Mucosa of stomach (tissue), 1 donor: ENCODE data around the gene PIK3IP1.

ENCODE experiments used
- H3K27me3 ChIP-seq: one replicate; pipeline ENCODE4 v1.7.0; 2013; ENCODE audit warnings: mild to moderate bottlenecking, low read length; ENCODE audit not compliant: control insufficient read depth, insufficient read depth
- H3K36me3 ChIP-seq: one replicate; pipeline ENCODE4 v1.7.0; 2013; ENCODE audit warnings: low read length; ENCODE audit not compliant: control insufficient read depth, insufficient read depth
- H3K4me1 ChIP-seq: one replicate; pipeline ENCODE4 v1.7.0; 2013; ENCODE audit warnings: mild to moderate bottlenecking, low read length; ENCODE audit not compliant: control insufficient read depth, insufficient read depth
- H3K4me3 ChIP-seq: one replicate; pipeline ENCODE4 v1.7.0; 2013; ENCODE audit warnings: low read length
- H3K9ac ChIP-seq: one replicate; pipeline ENCODE4 v1.7.0; 2013; ENCODE audit warnings: mild to moderate bottlenecking, low read length, moderate library complexity
- H3K9me3 ChIP-seq: one replicate; pipeline ENCODE4 v1.7.0; 2013; ENCODE audit warnings: mild to moderate bottlenecking, low read length, moderate library complexity; ENCODE audit not compliant: control insufficient read depth
- donor health status: Pancreatic carcinoma.

PIK3IP1 gene

GRCh38 chr22:31274017-31274416, 18.3 kb downstream of the PIK3IP1 start:
- Histone ChIP-seq H3K9me3 (no peaks in the 10 kb centered on the region), H3K4me1 (peaks cover 7% of the 10 kb centered on the region), H3K36me3 (peaks cover 23% of the 10 kb centered on the region), H3K9ac (no peak overlapping the region), H3K4me3 (no peak overlapping the region), H3K27me3 (no peaks in the 10 kb centered on the region)

GRCh38 chr22:31272522-31273446, 19.5 kb downstream of the PIK3IP1 start:
- no peaks in the 10 kb centered on the region for H3K9me3 ChIP-seq
- peaks cover under 1% of the 10 kb centered on the region for H3K4me1 ChIP-seq
- no peaks in the 10 kb centered on the region for H3K27me3 ChIP-seq
- H3K4me3 ChIP-seq = no peak overlapping the region
- peaks cover 27% of the 10 kb centered on the region for H3K36me3 ChIP-seq
- peak overlapping the region; percentile 17 for H3K9ac ChIP-seq

- Histone ChIP-seq H3K9ac (no peak overlapping the region), H3K4me3 (no peak overlapping the region), H3K9me3 (no peaks in the 10 kb centered on the region), H3K4me1 (no peaks in the 10 kb centered on the region), H3K27me3 (no peaks in the 10 kb centered on the region), H3K36me3 (peaks cover 34% of the 10 kb centered on the region)
These were observed 20.8 kb downstream of the PIK3IP1 start for GRCh38 chr22:31271485-31271884.

GRCh38 chr22:31271026-31271425, 21.3 kb downstream of the PIK3IP1 start:
- H3K27me3 ChIP-seq = no peaks in the 10 kb centered on the region
- no peak overlapping the region for H3K9ac ChIP-seq
- peaks cover 38% of the 10 kb centered on the region for H3K36me3 ChIP-seq

DNA sequence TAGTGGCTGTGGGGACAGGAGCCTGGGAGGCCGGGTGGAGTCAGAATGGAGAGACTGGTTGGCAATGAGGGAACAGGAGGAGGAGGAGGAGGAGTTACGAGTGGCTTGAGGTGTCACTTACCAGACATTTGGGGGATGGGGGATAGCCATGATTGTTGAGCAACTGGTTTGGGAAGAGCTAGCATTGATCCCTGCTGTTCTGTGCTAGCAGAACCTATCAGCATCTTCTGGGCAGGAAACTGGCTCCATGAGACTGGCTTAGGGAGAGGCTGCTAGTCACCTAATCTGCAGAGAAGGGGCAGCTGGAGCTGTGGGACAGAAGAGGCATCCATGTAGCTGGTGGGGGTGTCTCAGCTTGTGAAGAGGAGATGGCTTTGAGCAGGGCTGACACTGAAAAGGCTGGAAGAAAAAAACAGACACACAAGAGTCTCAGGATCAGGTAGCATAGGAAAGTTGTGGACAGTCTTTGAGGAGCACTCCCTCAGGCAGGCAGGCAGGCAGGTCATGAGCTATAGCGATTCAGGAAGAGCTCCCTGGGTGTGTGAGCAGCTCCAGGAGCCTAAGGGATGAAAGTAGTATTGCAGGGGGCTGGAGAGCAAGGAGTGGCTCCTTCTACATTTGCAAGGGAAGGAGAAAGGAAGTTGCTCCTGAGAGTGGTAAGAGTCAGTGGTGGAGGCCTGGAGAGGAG, 22.3 kb downstream of the PIK3IP1 start:
- Histone ChIP-seq H3K4me1 (no peaks in the 10 kb centered on the region), H3K9ac (no peak overlapping the region), H3K36me3 (peaks cover 34% of the 10 kb centered on the region), H3K27me3 (no peaks in the 10 kb centered on the region), H3K9me3 (no peaks in the 10 kb centered on the region), H3K4me3 (no peak overlapping the region)

More at GRCh38 chr22:31271026-31271425, 21.3 kb downstream of the PIK3IP1 start:
- Histone ChIP-seq H3K4me3 (no peak overlapping the region), H3K4me1 (no peaks in the 10 kb centered on the region), H3K9me3 (no peaks in the 10 kb centered on the region)

GRCh38 chr22:31268281-31268680, 24.0 kb downstream of the PIK3IP1 start:
- Histone ChIP-seq H3K36me3 (peaks cover 30% of the 10 kb centered on the region), H3K27me3 (no peaks in the 10 kb centered on the region), H3K4me1 (no peaks in the 10 kb centered on the region), H3K9ac (no peak overlapping the region), H3K9me3 (no peaks in the 10 kb centered on the region), H3K4me3 (no peak overlapping the region)

DNA sequence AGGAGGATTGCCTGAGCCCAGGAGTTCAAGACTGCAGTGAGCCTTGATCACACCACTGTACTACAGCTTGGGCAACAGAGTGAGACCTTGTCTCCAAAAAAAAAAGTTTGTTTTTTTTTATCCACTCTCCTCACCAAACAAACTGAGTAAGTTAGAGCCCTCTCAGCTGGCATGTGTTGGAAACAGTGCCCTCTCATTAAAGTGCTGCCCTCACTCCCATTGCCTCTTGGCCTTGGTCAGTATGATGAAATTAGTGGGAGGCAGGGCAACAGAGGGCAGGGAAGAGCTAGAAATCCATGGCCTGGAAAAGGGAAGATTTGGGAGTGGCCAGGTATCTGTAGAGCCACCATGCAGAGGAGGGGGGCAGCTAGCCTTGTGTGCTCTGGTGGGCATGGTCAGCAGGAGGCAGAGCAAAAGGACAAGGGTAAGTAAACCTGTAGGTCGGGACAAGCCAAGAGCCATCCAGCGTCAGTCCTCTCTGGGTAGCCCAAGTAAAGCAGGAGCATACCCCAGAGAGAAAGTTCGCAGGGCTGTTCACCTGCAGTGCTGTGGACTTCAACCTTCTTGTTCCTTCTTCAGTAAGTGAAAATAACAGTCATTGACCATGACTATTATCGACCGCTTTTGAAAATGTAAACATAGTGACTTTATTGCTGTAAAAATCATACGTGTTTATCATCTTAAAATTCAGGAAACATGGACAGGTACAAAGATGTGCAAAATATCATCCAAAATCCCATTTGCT, 28.2 kb downstream of the PIK3IP1 start:
- no peaks in the 10 kb centered on the region for H3K9me3 ChIP-seq
- H3K36me3 ChIP-seq = peaks cover 38% of the 10 kb centered on the region
- H3K4me3 ChIP-seq = no peak overlapping the region
- H3K27me3 ChIP-seq = no peaks in the 10 kb centered on the region
- H3K9ac ChIP-seq = no peak overlapping the region
- H3K4me1 ChIP-seq = no peaks in the 10 kb centered on the region

GRCh38 chr22:31262312-31263133, 29.8 kb downstream of the PIK3IP1 start:
- no peaks in the 10 kb centered on the region for H3K27me3 ChIP-seq
- peaks cover 38% of the 10 kb centered on the region for H3K36me3 ChIP-seq
- H3K4me1 ChIP-seq = no peaks in the 10 kb centered on the region
- H3K4me3 ChIP-seq = no peak overlapping the region
- no peaks in the 10 kb centered on the region for H3K9me3 ChIP-seq
- no peak overlapping the region for H3K9ac ChIP-seq

- Histone ChIP-seq H3K27me3 (no peaks in the 10 kb centered on the region), H3K4me1 (peaks cover under 1% of the 10 kb centered on the region), H3K9me3 (no peaks in the 10 kb centered on the region), H3K4me3 (no peak overlapping the region), H3K36me3 (peaks cover 24% of the 10 kb centered on the region), H3K9ac (no peak overlapping the region)
These were observed 31.8 kb downstream of the PIK3IP1 start for GRCh38 chr22:31260474-31260856.

GRCh38 chr22:31259798-31260473, 32.4 kb downstream of the PIK3IP1 start:
- no peak overlapping the region for H3K9ac ChIP-seq
- no peaks in the 10 kb centered on the region for H3K9me3 ChIP-seq
- peaks cover 24% of the 10 kb centered on the region for H3K36me3 ChIP-seq
- H3K27me3 ChIP-seq = no peaks in the 10 kb centered on the region
- H3K4me3 ChIP-seq = no peak overlapping the region
- peaks cover 4% of the 10 kb centered on the region for H3K4me1 ChIP-seq

- Histone ChIP-seq H3K27me3 (no peaks in the 10 kb centered on the region), H3K9me3 (no peaks in the 10 kb centered on the region), H3K4me3 (no peak overlapping the region), H3K36me3 (peaks cover 5% of the 10 kb centered on the region), H3K4me1 (peaks cover 50% of the 10 kb centered on the region), H3K9ac (no peak overlapping the region)
These were observed 38.3 kb downstream of the PIK3IP1 start for GRCh38 chr22:31253949-31254348.
